ENCODE data around the gene IL22RA1.

Gene IL22RA1

GRCh38 chr1:24085007-24085406 lies 57.9 kb downstream of the IL22RA1 start:
- TF ChIP-seq NFIC (IDR thresholded peaks at IDR 0.05) = no peak
- no peak for TF ChIP-seq TAF1 (IDR thresholded peaks at IDR 0.05; ENCODE audit: low read depth)
- TF ChIP-seq EGR1 (IDR thresholded peaks at IDR 0.05) = no peak
- TF ChIP-seq TEAD4 (IDR thresholded peaks at IDR 0.05) = no peak
- no peak for TF ChIP-seq CREB1 (IDR thresholded peaks at IDR 0.05; ENCODE audit: low read depth)
- TF ChIP-seq MAX (IDR thresholded peaks at IDR 0.05) = no peak

DNA sequence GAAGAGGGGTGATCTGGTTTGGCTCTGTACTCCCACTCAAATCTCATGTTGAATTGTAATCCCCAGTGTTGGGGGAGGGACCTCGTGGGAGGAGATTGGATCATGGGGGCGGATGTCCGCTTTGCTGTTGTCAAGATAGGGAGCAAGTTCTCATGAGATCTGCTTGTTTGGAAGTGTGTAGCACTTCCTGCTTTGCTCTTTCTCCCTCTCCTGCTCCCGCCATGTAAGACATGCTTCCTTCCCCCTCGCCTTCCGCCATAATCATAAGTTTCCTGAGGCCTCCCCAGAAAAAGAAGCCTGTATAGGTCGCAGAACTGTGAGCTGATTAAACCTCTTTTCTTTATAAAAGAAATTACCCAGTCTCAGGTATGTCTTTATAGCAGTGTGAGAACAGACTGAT lies 58.9 kb downstream of the IL22RA1 start:
- TF ChIP-seq RAD21 (IDR thresholded peaks at IDR 0.05; ENCODE audit: low read depth) = no peak
- TF ChIP-seq TCF12 (IDR thresholded peaks at IDR 0.05; ENCODE audit: low read depth) = no peak
- no peak for TF ChIP-seq MAX (IDR thresholded peaks at IDR 0.05)
- no peak for TF ChIP-seq EGR1 (IDR thresholded peaks at IDR 0.05)
- no peak for TF ChIP-seq FOXM1 (IDR thresholded peaks at IDR 0.05; ENCODE audit: borderline replicate concordance, low read depth)
- no peak for TF ChIP-seq REST (IDR thresholded peaks at IDR 0.05; ENCODE audit: low read depth)
- no peak for TF ChIP-seq TAF1 (IDR thresholded peaks at IDR 0.05; ENCODE audit: low read depth)
- no peak for TF ChIP-seq USF1 (IDR thresholded peaks at IDR 0.05)
- no peak for TF ChIP-seq CEBPB (IDR thresholded peaks at IDR 0.05)
- no peak for TF ChIP-seq NFIC (IDR thresholded peaks at IDR 0.05)
- no peak for TF ChIP-seq YY1 (IDR thresholded peaks at IDR 0.05; ENCODE audit: low read depth)
- TF ChIP-seq CREB1 (IDR thresholded peaks at IDR 0.05; ENCODE audit: low read depth) = no peak
- no peak for TF ChIP-seq ZBTB7A (IDR thresholded peaks at IDR 0.05; ENCODE audit: low read depth)
- TF ChIP-seq TEAD4 (IDR thresholded peaks at IDR 0.05) = no peak
- TF ChIP-seq EP300 (IDR thresholded peaks at IDR 0.05; ENCODE audit: borderline replicate concordance) = no peak

GRCh38 chr1:24082372-24082771 lies 60.6 kb downstream of the IL22RA1 start:
- TF ChIP-seq CEBPB (IDR thresholded peaks at IDR 0.05) (no peak), EP300 (IDR thresholded peaks at IDR 0.05; ENCODE audit: borderline replicate concordance) (no peak), CREB1 (IDR thresholded peaks at IDR 0.05; ENCODE audit: low read depth) (no peak), ZBTB7A (IDR thresholded peaks at IDR 0.05; ENCODE audit: low read depth) (no peak), TEAD4 (IDR thresholded peaks at IDR 0.05) (no peak), TAF1 (IDR thresholded peaks at IDR 0.05; ENCODE audit: low read depth) (no peak), YY1 (IDR thresholded peaks at IDR 0.05; ENCODE audit: low read depth) (no peak), REST (IDR thresholded peaks at IDR 0.05; ENCODE audit: low read depth) (no peak), MAX (IDR thresholded peaks at IDR 0.05) (no peak), EGR1 (IDR thresholded peaks at IDR 0.05) (no peak), TCF12 (IDR thresholded peaks at IDR 0.05; ENCODE audit: low read depth) (no peak), USF1 (IDR thresholded peaks at IDR 0.05) (no peak)

DNA sequence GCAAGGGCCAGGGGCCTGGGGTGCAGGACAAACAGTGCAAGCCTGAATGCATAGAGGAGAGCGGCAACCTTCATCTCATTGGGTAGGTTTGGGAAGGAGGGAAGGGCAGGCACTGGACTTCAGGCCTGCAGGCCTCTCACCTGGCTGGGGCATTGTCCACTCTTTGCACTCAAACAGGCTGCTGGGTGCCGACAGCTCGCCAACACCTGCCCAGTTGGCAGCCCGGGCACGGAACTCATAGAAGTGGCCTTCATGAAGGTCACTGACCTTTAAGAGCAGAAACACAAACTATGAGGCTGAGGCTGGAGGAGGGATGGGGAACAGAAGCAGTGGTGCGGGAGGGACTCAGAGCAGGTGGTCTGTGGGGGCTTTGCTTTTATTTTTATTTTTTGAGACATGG lies 61.8 kb downstream of the IL22RA1 start:
- TF ChIP-seq MAX (IDR thresholded peaks at IDR 0.05) (no peak), RAD21 (IDR thresholded peaks at IDR 0.05; ENCODE audit: low read depth) (no peak), TCF12 (IDR thresholded peaks at IDR 0.05; ENCODE audit: low read depth) (no peak), EGR1 (IDR thresholded peaks at IDR 0.05) (no peak), TAF1 (IDR thresholded peaks at IDR 0.05; ENCODE audit: low read depth) (no peak), USF1 (IDR thresholded peaks at IDR 0.05) (no peak), YY1 (IDR thresholded peaks at IDR 0.05; ENCODE audit: low read depth) (no peak), FOXM1 (IDR thresholded peaks at IDR 0.05; ENCODE audit: borderline replicate concordance, low read depth) (no peak), ZBTB7A (IDR thresholded peaks at IDR 0.05; ENCODE audit: low read depth) (no peak), EP300 (IDR thresholded peaks at IDR 0.05; ENCODE audit: borderline replicate concordance) (no peak), CREB1 (IDR thresholded peaks at IDR 0.05; ENCODE audit: low read depth) (no peak), TEAD4 (IDR thresholded peaks at IDR 0.05) (no peak), CEBPB (IDR thresholded peaks at IDR 0.05) (no peak), NFIC (IDR thresholded peaks at IDR 0.05) (no peak)

DNA sequence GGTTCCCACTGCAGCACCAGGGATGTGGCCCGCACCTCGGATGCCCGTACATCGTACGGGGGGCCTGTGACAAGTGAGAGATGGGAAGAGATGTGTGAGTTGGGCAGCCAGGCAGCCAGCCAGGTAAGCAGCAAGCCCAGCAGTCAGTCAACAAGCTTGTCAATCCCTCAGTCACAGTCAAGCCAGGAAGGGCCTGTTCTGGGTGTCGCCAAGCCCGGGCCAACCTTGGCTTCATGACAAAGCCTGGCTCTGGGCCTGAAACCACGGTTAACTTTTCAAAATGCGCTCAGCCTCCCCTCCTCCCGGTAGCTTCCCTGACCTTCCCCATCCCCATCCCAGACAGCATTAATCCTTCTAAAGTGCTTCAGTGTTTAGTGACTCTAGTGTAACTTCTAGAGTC lies 62.8 kb downstream of the IL22RA1 start:
- no peak for TF ChIP-seq CREB1 (IDR thresholded peaks at IDR 0.05; ENCODE audit: low read depth)
- no peak for TF ChIP-seq EGR1 (IDR thresholded peaks at IDR 0.05)
- no peak for TF ChIP-seq CEBPB (IDR thresholded peaks at IDR 0.05)
- no peak for TF ChIP-seq ZBTB7A (IDR thresholded peaks at IDR 0.05; ENCODE audit: low read depth)

All from Ishikawa (cell line).